ENCODE data around the gene KIFAP3.

KIFAP3 gene

GRCh38 chr1:169974067-169974466 is 100.4 kb downstream of the KIFAP3 start:
- no peak overlapping the region for H3K9ac ChIP-seq (ENCODE audit: low read length)
- H3K4me2 ChIP-seq (ENCODE audit: low read depth, low read length, poor library complexity, severe bottlenecking): no peak overlapping the region
- H3K27ac ChIP-seq (ENCODE audit: low read depth, low read length): no peak overlapping the region
- H3F3A ChIP-seq (ENCODE audit: insufficient read depth): no peaks in the 10 kb centered on the region; the same call in 1 of the 2 replicates
- H2AFZ ChIP-seq (ENCODE audit: low read depth, low read length, severe bottlenecking): no peak overlapping the region
- TF ChIP-seq CTCF (IDR thresholded peaks at IDR 0.05; ENCODE audit: insufficient read depth, low read length, poor library complexity, severe bottlenecking) (no peak), EZH2phosphoT487 (conservative IDR thresholded peaks at IDR 0.05; ENCODE audit: low read length) (no peak)
- H3K4me3 ChIP-seq (ENCODE audit: insufficient read depth, low read length, poor library complexity, severe bottlenecking): no peak overlapping the region
- H3K9me2 ChIP-seq (replicated peaks; ENCODE audit: insufficient read depth, low read length): no peaks in the 10 kb centered on the region
- no peaks in the 10 kb centered on the region for H3K79me2 ChIP-seq (ENCODE audit: insufficient read depth, low read length)
- H3K9me3 ChIP-seq (ENCODE audit: insufficient read depth, low read length): no peaks in the 10 kb centered on the region
- no peaks in the 10 kb centered on the region for H4K20me1 ChIP-seq (ENCODE audit: low read depth, low read length)
- H3K27me3 ChIP-seq (ENCODE audit: low read length): no peaks in the 10 kb centered on the region
- H3K36me3 ChIP-seq (ENCODE audit: low read length): no peaks in the 10 kb centered on the region

- Histone ChIP-seq H3K27me3 (ENCODE audit: low read length) (no peaks in the 10 kb centered on the region), H3F3A (ENCODE audit: insufficient read depth) (no peaks in the 10 kb centered on the region; the same call in 1 of the 2 replicates), H3K9ac (ENCODE audit: low read length) (no peak overlapping the region), H3K79me2 (ENCODE audit: insufficient read depth, low read length) (no peaks in the 10 kb centered on the region), H4K20me1 (ENCODE audit: low read depth, low read length) (no peaks in the 10 kb centered on the region), H3K36me3 (ENCODE audit: low read length) (no peaks in the 10 kb centered on the region), H3K4me2 (ENCODE audit: low read depth, low read length, poor library complexity, severe bottlenecking) (no peak overlapping the region), H3K27ac (ENCODE audit: low read depth, low read length) (no peak overlapping the region), H2AFZ (ENCODE audit: low read depth, low read length, severe bottlenecking) (no peak overlapping the region), H3K9me2 (replicated peaks; ENCODE audit: insufficient read depth, low read length) (no peaks in the 10 kb centered on the region), H3K4me3 (ENCODE audit: insufficient read depth, low read length, poor library complexity, severe bottlenecking) (no peak overlapping the region), H3K9me3 (ENCODE audit: insufficient read depth, low read length) (no peaks in the 10 kb centered on the region)
- TF ChIP-seq CTCF (IDR thresholded peaks at IDR 0.05; ENCODE audit: insufficient read depth, low read length, poor library complexity, severe bottlenecking) (no peak), EZH2phosphoT487 (conservative IDR thresholded peaks at IDR 0.05; ENCODE audit: low read length) (no peak)
Observed at GRCh38 chr1:169970114-169970513, 104.4 kb downstream of the KIFAP3 start.

GRCh38 chr1:169968174-169968573 is 106.3 kb downstream of the KIFAP3 start:
- H3K9ac ChIP-seq (ENCODE audit: low read length): no peak overlapping the region
- no peak overlapping the region for H3K27ac ChIP-seq (ENCODE audit: low read depth, low read length)
- no peaks in the 10 kb centered on the region for H3K79me2 ChIP-seq (ENCODE audit: insufficient read depth, low read length)
- no peaks in the 10 kb centered on the region for H3F3A ChIP-seq (ENCODE audit: insufficient read depth)
- no peaks in the 10 kb centered on the region for H3K27me3 ChIP-seq (ENCODE audit: low read length)
- H3K9me2 ChIP-seq (replicated peaks; ENCODE audit: insufficient read depth, low read length): no peaks in the 10 kb centered on the region
- H3K36me3 ChIP-seq (ENCODE audit: low read length): no peaks in the 10 kb centered on the region
- no peaks in the 10 kb centered on the region for H4K20me1 ChIP-seq (ENCODE audit: low read depth, low read length)
- no peak for TF ChIP-seq EZH2phosphoT487 (conservative IDR thresholded peaks at IDR 0.05; ENCODE audit: low read length)
- TF ChIP-seq CTCF (IDR thresholded peaks at IDR 0.05; ENCODE audit: insufficient read depth, low read length, poor library complexity, severe bottlenecking): no peak
- no peaks in the 10 kb centered on the region for H3K9me3 ChIP-seq (ENCODE audit: insufficient read depth, low read length)
- H3K4me2 ChIP-seq (ENCODE audit: low read depth, low read length, poor library complexity, severe bottlenecking): no peak overlapping the region
- H3K4me3 ChIP-seq (ENCODE audit: insufficient read depth, low read length, poor library complexity, severe bottlenecking): no peak overlapping the region
- H2AFZ ChIP-seq (ENCODE audit: low read depth, low read length, severe bottlenecking): no peak overlapping the region

Measured in SU-DHL-6 (cell line).